ENCODE results near the gene CTDSPL. TPM values are rescaled to one million over a fixed set of nuclear protein-coding genes. Genes with fewer than 3 reads are reported as not detected.
A peak's percentile ranks its signal among the peaks of the same experiment; 100 is the strongest.

The CTDSPL gene
- total and polyA plus RNA-seq, 7 donors: 2.7 to 24.6 (median 6.8) TPM

DNA sequence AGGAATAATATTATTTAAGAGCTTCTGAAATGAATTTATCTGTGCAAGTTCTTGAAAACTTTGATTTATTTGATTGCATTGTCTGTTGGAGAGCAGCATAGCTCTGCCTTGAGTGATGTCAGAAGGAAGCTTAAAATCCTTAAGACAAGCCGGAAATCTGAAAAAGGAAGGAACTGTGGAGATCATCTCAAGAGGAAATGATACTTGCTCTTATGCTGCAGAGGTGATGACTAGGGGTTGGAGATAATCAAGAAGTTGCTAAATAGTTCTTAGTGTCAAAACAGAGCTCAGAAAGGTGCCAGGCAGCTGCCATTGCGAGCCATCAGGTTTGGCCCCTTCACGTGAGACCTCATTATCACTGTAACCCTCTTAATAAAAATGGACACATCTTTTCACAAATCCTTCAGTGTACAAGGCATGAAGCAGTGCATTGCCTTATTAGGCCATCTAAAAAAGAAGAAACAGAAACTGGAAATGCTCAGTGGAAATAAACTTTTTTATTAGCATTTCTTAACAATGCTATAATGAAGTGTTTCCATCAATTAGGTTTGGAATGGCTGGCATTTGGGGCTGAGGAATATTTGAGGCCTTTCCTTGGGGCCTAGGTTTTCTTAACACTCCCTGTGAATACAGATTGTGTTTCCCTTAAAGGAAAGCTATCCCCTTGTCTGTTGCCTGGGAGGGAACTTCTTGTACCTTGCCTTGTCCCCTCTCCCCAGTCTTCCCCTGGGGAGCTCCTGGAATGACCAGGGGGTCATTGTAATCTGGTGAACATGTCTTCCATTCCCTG, 94.4 kb downstream of the CTDSPL start:
- Histone ChIP-seq H3K27me3 (ENCODE audit: insufficient read depth in 3 of 3, low read length in 2 of 3) (no peaks in the 10 kb centered on the region), H3K4me3 (no peak overlapping the region), H3K36me3 (ENCODE audit: insufficient read depth in 1 of 2, low read depth in 1 of 2) (no peaks in the 10 kb centered on the region), H3K4me1 (no peaks in the 10 kb centered on the region), H3K27ac (peak overlapping the region; percentile 27), H3K9me3 (no peaks in the 10 kb centered on the region)
- 63 to 78% (median 76%) methylated on average over 3 of the region's 3 CpGs for WGBS, 3 donors
- no peak for DNase-seq
- no peak for ATAC-seq
- TF ChIP-seq, protein P1, sequence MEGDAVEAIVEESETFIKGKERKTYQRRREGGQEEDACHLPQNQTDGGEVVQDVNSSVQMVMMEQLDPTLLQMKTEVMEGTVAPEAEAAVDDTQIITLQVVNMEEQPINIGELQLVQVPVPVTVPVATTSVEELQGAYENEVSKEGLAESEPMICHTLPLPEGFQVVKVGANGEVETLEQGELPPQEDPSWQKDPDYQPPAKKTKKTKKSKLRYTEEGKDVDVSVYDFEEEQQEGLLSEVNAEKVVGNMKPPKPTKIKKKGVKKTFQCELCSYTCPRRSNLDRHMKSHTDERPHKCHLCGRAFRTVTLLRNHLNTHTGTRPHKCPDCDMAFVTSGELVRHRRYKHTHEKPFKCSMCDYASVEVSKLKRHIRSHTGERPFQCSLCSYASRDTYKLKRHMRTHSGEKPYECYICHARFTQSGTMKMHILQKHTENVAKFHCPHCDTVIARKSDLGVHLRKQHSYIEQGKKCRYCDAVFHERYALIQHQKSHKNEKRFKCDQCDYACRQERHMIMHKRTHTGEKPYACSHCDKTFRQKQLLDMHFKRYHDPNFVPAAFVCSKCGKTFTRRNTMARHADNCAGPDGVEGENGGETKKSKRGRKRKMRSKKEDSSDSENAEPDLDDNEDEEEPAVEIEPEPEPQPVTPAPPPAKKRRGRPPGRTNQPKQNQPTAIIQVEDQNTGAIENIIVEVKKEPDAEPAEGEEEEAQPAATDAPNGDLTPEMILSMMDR (IDR thresholded peaks at IDR 0.05): no peak
- intact Hi-C loops (cut with DNase I): no loop called here

DNA sequence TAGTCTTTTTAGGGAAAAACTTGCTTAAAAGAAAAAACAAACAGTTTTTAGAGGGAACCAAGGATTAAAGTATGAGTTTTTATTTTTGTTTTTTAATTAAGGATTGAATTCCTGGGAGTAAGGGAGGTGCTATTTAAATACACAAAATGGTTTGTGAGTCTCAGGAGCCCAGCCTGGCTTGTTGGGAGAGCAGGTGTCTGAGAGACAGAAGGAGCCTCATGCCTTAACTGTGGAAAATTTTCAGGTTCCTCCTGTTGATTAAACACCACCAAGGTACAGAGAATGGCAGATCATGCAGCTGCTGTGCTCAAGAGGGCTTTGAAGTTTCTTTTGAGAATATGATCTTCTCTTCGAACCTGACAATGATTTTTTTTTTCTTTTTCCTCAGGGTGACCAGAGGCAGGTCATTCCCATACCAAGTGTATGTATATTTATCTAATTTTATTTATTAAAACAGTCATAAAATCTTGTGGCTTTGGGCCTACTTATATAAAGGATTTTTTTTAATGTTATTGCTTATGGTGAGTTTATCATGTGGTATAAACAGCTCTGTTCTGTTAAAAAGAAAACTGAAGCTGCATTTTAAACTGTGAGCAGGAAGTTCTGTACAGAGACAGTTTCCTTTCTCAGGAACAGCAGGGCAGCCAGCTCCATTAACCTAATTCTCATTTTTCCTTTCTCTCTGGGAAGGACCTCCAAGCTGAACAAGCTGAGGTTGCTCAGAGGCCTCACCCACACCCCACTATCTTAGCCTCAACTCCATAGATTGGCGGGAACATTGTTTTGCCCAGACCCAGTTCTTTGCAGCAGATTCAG, 95.3 kb downstream of the CTDSPL start:
- ATAC-seq: no peak
- 53 to 71% (median 62%) methylated on average over 2 of the region's 2 CpGs for WGBS, 3 donors
- peak overlapping the region; percentile 27 for H3K27ac ChIP-seq
- DNase-seq: no peak
- no peaks in the 10 kb centered on the region for H3K36me3 ChIP-seq (ENCODE audit: insufficient read depth in 1 of 2, low read depth in 1 of 2)
- H3K9me3 ChIP-seq: no peaks in the 10 kb centered on the region
- no peak overlapping the region for H3K4me3 ChIP-seq
- intact Hi-C loops (cut with DNase I): no loop called here
- no peaks in the 10 kb centered on the region for H3K4me1 ChIP-seq
- H3K27me3 ChIP-seq (ENCODE audit: insufficient read depth in 3 of 3, low read length in 2 of 3): no peaks in the 10 kb centered on the region
- TF ChIP-seq, protein P1 (IDR thresholded peaks at IDR 0.05): no peak

DNA sequence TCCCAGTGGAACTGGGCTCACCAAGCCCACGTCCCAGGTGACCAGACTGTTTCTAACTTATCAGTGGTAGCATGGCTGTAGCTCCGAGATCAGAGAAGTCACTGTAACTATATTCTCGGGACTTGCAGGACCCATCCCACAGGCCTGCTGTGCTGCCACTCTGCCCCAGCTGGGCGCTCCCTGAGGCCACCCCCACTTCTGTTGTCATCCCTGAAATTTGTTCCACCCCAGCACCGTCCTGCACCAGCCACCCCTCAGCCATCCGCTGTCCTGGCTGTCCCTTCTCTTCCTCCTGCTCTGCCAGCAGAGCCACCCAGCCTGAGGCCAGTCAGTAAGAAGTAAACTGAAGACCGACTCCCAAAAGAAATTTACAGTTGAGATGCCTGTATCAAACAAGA, 95.9 kb downstream of the CTDSPL start:
- ATAC-seq: no peak
- DNase-seq: no peak
- no peaks in the 10 kb centered on the region for H3K9me3 ChIP-seq
- TF ChIP-seq, protein P1 (IDR thresholded peaks at IDR 0.05): no peak
- no peak overlapping the region for H3K4me3 ChIP-seq
- no peaks in the 10 kb centered on the region for H3K36me3 ChIP-seq (ENCODE audit: insufficient read depth in 1 of 2, low read depth in 1 of 2)
- H3K27ac ChIP-seq: no peak overlapping the region
- no peaks in the 10 kb centered on the region for H3K4me1 ChIP-seq
- WGBS, 3 donors: 60 to 69% (median 67%) methylated on average over 7 of the region's 7 CpGs
- intact Hi-C loops (cut with DNase I): no loop called here
- H3K27me3 ChIP-seq (ENCODE audit: insufficient read depth in 3 of 3, low read length in 2 of 3): no peaks in the 10 kb centered on the region

DNA sequence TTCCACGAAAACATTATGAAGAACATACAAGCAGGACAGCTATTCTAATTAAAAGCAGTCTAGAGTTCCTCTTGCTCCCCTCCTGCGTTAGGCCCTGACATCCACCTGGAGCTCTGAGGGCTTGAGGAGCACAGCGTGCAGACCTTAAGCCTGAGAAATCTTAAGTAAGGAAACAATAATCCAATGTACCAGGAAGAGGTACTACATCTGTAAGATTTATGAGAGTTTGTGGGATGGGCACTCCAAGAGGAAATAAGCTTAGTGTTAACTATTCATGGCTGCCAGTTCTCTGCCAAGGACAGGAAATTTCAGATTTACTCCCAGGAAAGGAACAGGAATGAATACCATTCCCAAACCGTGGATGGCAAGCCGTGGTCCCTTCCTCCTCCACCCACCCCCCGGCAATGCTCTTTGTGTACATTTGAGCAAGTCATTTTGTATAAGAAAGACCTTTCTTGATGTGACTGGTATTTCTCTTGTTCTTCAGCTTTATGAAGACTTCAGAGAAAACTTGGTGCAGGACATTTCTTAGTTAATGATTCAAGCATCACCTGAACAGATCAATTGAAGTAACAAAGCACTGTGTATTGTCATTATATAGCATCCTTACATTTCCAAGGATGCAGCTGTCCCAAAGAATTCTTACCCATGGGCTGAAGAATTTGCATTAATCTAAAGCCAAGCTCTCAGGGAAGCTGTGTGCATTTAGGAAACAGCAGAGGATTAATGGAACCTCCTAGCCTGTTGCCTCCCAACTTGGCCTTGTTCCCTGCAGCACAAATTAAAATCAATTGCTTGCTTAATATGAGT, 100.1 kb downstream of the CTDSPL start:
- intact Hi-C loops (cut with DNase I): no loop called here
- no peaks in the 10 kb centered on the region for H3K36me3 ChIP-seq (ENCODE audit: insufficient read depth in 1 of 2, low read depth in 1 of 2)
- WGBS, 3 donors: 50 to 67% (median 61%) methylated on average over 6 of the region's 6 CpGs
- no peaks in the 10 kb centered on the region for H3K27me3 ChIP-seq (ENCODE audit: insufficient read depth in 3 of 3, low read length in 2 of 3)
- TF ChIP-seq, protein P1 (IDR thresholded peaks at IDR 0.05): no peak
- DNase-seq: no peak
- H3K27ac ChIP-seq: peak overlapping the region; percentile 31
- ATAC-seq: no peak
- no peak overlapping the region for H3K4me3 ChIP-seq
- H3K4me1 ChIP-seq: peaks cover 19% of the 10 kb centered on the region
- H3K9me3 ChIP-seq: no peaks in the 10 kb centered on the region

All from psoas muscle (tissue), 8 donors.